H1 (cell line): ENCODE data around the gene MPPED1. TPM values are rescaled to one million over a fixed set of nuclear protein-coding genes. Genes with fewer than 3 reads are reported as not detected.

Source experiments
- ATF3 ChIP-seq: IDR thresholded peaks from 2 replicates; pipeline ENCODE4 v1.6.1; 2011; ENCODE audit warnings: low read depth, mild to moderate bottlenecking, low read length; ENCODE audit not compliant: insufficient read depth
- CHD7 ChIP-seq: fragments of 300-600 bp; sonication (generic); IDR thresholded peaks from 2 replicates; pipeline ENCODE4 v1.7.1; 2012; ENCODE audit warnings: low read length, moderate library complexity, mild to moderate bottlenecking, inconsistent platforms; ENCODE audit not compliant: insufficient replicate concordance
- HDAC6 ChIP-seq: IDR thresholded peaks from one replicate; pipeline ENCODE4 v1.7.1; 2012; ENCODE audit warnings: low read depth, mild to moderate bottlenecking, inconsistent platforms, low read length, moderate library complexity
- POLR2AphosphoS5 ChIP-seq: IDR thresholded peaks from 2 replicates; pipeline ENCODE4 v1.6.1; 2011; ENCODE audit warnings: low read depth, low read length
- SP4 ChIP-seq: IDR thresholded peaks from 2 replicates; pipeline ENCODE4 v1.6.1; 2012; ENCODE audit warnings: low read length, inconsistent platforms
- polyA plus RNA-seq, 7 experiments: library from polyadenylated mRNA; depleted of rRNA in 3 of 7; stranded (reverse) in 5 of 7; unstranded in 2 of 7; fragments of >200 nt in 5 of 7; fragments of 200-250 nt in 2 of 7; gene quantifications; 1 replicate in 5 of 7; 2 replicates in 1 of 7; 4 replicates in 1 of 7; pipeline versions ENCODE4 v1.2.1 to v1.2.3, GENCODE V29; 2011 to 2013; ENCODE audit warnings: missing spikeins in 2 of 7, mixed read lengths in 2 of 7
- total RNA-seq: library from RNA; stranded (reverse); fragmentation: NEBNext Ultra II Directional; extraction: Animal tissue kit (Norgen Biotek cat#: 25700); gene quantifications from 2 replicates; pipeline ENCODE4 v1.2.1, GENCODE V29; 2021

MPPED1 gene
- total and polyA plus RNA-seq, 2 of the 8 experiments (the other 6 are each of a cell fraction or from before 2014, with no cell fraction given), result 0.29 to 0.37 TPM

GRCh38 chr22:43487311-43488030 lies 75.7 kb downstream of the MPPED1 start (continued):
- TF ChIP-seq CHD7, result no peak
- no peak for TF ChIP-seq SP4
- no peak for TF ChIP-seq HDAC6
- no peak for TF ChIP-seq POLR2AphosphoS5
- TF ChIP-seq ATF3, result no peak
